Smooth muscle cell (in vitro differentiated cells): ENCODE results near the gene SLC24A3. TPM values are rescaled to one million over a fixed set of nuclear protein-coding genes. Genes with fewer than 3 reads are reported as not detected.

Experiments
- DNase-seq: peaks from one replicate; lab custom pipeline; 2025; ENCODE audit not compliant: unreplicated experiment; lab: John Stamatoyannopoulos, UW
- H2AFZ ChIP-seq: fragments of 200-600 bp; sonication (generic); 2 replicates; pipeline ENCODE4 v1.6.0; 2016; ENCODE audit warnings: antibody characterized with exemption, low read depth, mild to moderate bottlenecking
- H3F3A ChIP-seq: fragments of 200-600 bp; sonication (generic); 2 replicates; pipeline ENCODE4 v1.6.0; 2017; ENCODE audit warnings: antibody characterized with exemption, low read depth
- H3K27ac ChIP-seq: fragments of 200-600 bp; sonication (generic); 2 replicates; pipeline ENCODE4 v1.5.1; 2016; ENCODE audit warnings: low read depth, mild to moderate bottlenecking
- H3K27me3 ChIP-seq: fragments of 200-600 bp; sonication (generic); 2 replicates; pipeline ENCODE4 v1.6.1; 2016; ENCODE audit warnings: low read depth, mild to moderate bottlenecking
- H3K36me3 ChIP-seq: fragments of 200-600 bp; sonication (generic); 2 replicates; pipeline ENCODE4 v1.5.1; 2016; ENCODE audit warnings: low read depth
- H3K4me1 ChIP-seq: fragments of 200-600 bp; sonication (generic); 2 replicates; pipeline ENCODE4 v1.5.1; 2016; ENCODE audit warnings: low read depth
- H3K4me2 ChIP-seq: fragments of 200-600 bp; sonication (generic); 2 replicates; pipeline ENCODE4 v1.6.0; 2016; ENCODE audit warnings: mild to moderate bottlenecking
- H3K4me3 ChIP-seq: fragments of 200-600 bp; sonication (generic); 2 replicates; pipeline ENCODE4 v1.5.1; 2016; ENCODE audit warnings: mild to moderate bottlenecking
- H3K79me2 ChIP-seq: fragments of 200-600 bp; sonication (generic); 2 replicates; pipeline ENCODE4 v1.6.0; 2016; ENCODE audit warnings: low read depth, mild to moderate bottlenecking
- H3K9ac ChIP-seq: fragments of 200-600 bp; sonication (generic); 2 replicates; pipeline ENCODE4 v1.6.0; 2016; ENCODE audit warnings: low read depth
- H3K9me3 ChIP-seq: fragments of 200-600 bp; sonication (generic); replicated peaks from 2 replicates; pipeline ENCODE4 v1.5.1; 2016; ENCODE audit warnings: low read depth
- H4K20me1 ChIP-seq: fragments of 200-600 bp; sonication (generic); 2 replicates; pipeline ENCODE4 v1.6.0; 2016; ENCODE audit warnings: low read depth
- WGBS: methylation state at CpG from one replicate; pipeline ENCODE4 v1.1.7; 2016; ENCODE audit warnings: low lambda C conversion rate; 5-methylcytosine and 5-hydroxymethylcytosine counted together
- polyA plus RNA-seq: library from polyadenylated mRNA; unstranded; fragments of >200 nt; fragmentation: Nextera tagmentation; extraction: Ambion mirVana; gene quantifications from 2 replicates; pipeline ENCODE4 v1.2.1, GENCODE V29; 2016
- total RNA-seq: library from RNA; depleted of rRNA; stranded (reverse); fragments of >200 nt; gene quantifications from 2 replicates; pipeline ENCODE4 v1.2.3, GENCODE V29; 2014
- TF ChIP-seq, protein P1 (sequence below): fragments of 200-600 bp; sonication (generic); IDR thresholded peaks from 2 replicates; pipeline ENCODE4 v1.5.1; 2017; ENCODE audit warnings: borderline replicate concordance, mild to moderate bottlenecking, antibody characterized with exemption; ENCODE audit not compliant: insufficient read depth, poor library complexity, severe bottlenecking

The SLC24A3 gene
- total and polyA plus RNA-seq, 2 experiments from 2014 or later = 2.5 to 3.2 TPM

GRCh38 chr20:19321176-19321575, 108.7 kb downstream of the SLC24A3 start:
- TF ChIP-seq, protein P1, sequence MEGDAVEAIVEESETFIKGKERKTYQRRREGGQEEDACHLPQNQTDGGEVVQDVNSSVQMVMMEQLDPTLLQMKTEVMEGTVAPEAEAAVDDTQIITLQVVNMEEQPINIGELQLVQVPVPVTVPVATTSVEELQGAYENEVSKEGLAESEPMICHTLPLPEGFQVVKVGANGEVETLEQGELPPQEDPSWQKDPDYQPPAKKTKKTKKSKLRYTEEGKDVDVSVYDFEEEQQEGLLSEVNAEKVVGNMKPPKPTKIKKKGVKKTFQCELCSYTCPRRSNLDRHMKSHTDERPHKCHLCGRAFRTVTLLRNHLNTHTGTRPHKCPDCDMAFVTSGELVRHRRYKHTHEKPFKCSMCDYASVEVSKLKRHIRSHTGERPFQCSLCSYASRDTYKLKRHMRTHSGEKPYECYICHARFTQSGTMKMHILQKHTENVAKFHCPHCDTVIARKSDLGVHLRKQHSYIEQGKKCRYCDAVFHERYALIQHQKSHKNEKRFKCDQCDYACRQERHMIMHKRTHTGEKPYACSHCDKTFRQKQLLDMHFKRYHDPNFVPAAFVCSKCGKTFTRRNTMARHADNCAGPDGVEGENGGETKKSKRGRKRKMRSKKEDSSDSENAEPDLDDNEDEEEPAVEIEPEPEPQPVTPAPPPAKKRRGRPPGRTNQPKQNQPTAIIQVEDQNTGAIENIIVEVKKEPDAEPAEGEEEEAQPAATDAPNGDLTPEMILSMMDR = no peak
- no peak overlapping the region for H3K9ac ChIP-seq
- H3K27ac ChIP-seq = no peak overlapping the region
- no peak for DNase-seq
- no peaks in the 10 kb centered on the region for H3K79me2 ChIP-seq
- no peaks in the 10 kb centered on the region for H4K20me1 ChIP-seq
- H3K9me3 ChIP-seq = no peaks in the 10 kb centered on the region
- H3K4me2 ChIP-seq = no peak overlapping the region
- H3F3A ChIP-seq = no peaks in the 10 kb centered on the region
- WGBS = 77% methylated on average over 5 of the region's 5 CpGs
- H3K36me3 ChIP-seq = no peaks in the 10 kb centered on the region
- H2AFZ ChIP-seq = no peak overlapping the region
- H3K4me1 ChIP-seq = no peaks in the 10 kb centered on the region
- no peaks in the 10 kb centered on the region for H3K27me3 ChIP-seq
- H3K4me3 ChIP-seq = no peak overlapping the region

- no peak overlapping the region for H3K9ac ChIP-seq
- TF ChIP-seq, protein P1 = no peak
- H3K4me2 ChIP-seq = no peak overlapping the region
- H2AFZ ChIP-seq = no peak overlapping the region
- no peaks in the 10 kb centered on the region for H3F3A ChIP-seq
- no peaks in the 10 kb centered on the region for H3K9me3 ChIP-seq
- H3K27ac ChIP-seq = no peak overlapping the region
- no peaks in the 10 kb centered on the region for H3K4me1 ChIP-seq
- H4K20me1 ChIP-seq = no peaks in the 10 kb centered on the region
- H3K36me3 ChIP-seq = no peaks in the 10 kb centered on the region
- H3K4me3 ChIP-seq = no peak overlapping the region
- no peak for DNase-seq
- no peaks in the 10 kb centered on the region for H3K27me3 ChIP-seq
- 85% methylated on average over 12 of the region's 12 CpGs for WGBS
- H3K79me2 ChIP-seq = no peaks in the 10 kb centered on the region
Observed at GRCh38 chr20:19322061-19322985, 109.9 kb downstream of the SLC24A3 start.

- Histone ChIP-seq H3K36me3 (no peaks in the 10 kb centered on the region), H3K27ac (no peak overlapping the region), H3F3A (no peaks in the 10 kb centered on the region), H3K4me3 (no peak overlapping the region), H3K4me1 (no peaks in the 10 kb centered on the region), H4K20me1 (no peaks in the 10 kb centered on the region), H3K9me3 (no peaks in the 10 kb centered on the region), H3K27me3 (no peaks in the 10 kb centered on the region), H2AFZ (no peak overlapping the region), H3K9ac (no peak overlapping the region), H3K79me2 (no peaks in the 10 kb centered on the region), H3K4me2 (no peak overlapping the region)
- 92% methylated on average over 5 of the region's 5 CpGs for WGBS
- TF ChIP-seq, protein P1 = no peak
- DNase-seq = no peak
Observed at GRCh38 chr20:19327401-19327800, 115.0 kb downstream of the SLC24A3 start.
